ENCODE results near the gene MANBA.
"Not testable (repeated sequence)": the region's sequence is repeated elsewhere in the genome, so short reads cannot be mapped to it uniquely, and the experiment has no call there.

Gene MANBA

DNA sequence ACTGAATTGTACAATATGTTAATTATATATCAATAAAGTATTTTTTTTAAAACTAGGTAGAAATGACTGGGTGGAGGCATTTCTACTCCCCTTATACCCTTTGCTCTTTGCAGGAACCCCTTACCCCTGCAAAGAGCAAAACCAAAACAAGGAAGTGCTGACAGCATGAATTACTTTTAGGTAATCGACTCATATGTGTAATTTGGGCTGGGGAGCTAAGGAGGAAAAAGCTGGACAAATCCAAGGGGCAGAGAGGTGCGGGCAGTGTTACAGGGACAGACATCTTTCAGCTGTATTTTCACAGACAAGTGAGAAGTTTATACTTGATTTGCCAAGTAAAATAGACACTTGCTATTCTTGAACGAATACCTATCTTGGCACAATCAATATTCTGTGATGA is 35.5 kb downstream of the MANBA start:
- DNase-seq (ENCODE audit: extremely low read depth in 1 of 2, low read depth in 1 of 2) = no peak

DNA sequence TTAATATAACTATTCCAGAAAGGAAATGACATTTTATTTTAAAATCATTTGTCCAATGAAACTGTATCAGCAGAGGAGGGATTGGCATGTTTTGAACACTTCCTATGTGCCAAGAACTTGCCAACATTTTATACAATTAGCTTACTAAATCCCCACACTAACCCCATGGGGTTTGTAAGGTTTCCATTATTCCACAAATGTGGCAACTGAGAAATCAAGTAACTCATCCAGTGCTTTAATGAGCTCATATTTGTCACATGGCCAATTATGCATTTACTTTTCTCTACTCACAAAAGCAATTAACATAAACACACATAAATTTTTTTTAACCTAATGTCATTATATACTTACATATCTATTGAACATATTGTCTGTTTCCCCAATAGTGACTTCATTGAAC is 37.3 kb downstream of the MANBA start:
- no peak for DNase-seq (ENCODE audit: extremely low read depth in 1 of 2, low read depth in 1 of 2)

DNA sequence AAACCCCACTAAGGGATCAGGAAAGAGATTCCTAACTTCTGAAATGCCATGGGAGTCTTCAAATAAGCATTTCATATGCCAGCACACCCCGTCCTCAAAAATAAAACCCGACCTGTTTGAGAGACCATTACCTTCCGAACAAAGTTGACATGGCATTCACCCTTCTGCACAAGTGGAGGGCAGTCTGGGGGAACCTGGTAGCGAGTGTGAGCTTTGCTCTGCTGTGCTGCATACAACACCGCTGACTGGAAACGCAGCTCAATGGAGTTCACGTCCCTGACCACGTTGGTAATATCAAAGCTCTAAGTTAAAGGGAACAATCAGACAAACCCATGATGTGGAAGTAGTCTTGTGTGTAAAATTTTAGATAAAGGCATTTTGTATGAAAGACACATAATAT is 38.0 kb downstream of the MANBA start:
- no peak for DNase-seq (ENCODE audit: extremely low read depth in 1 of 2, low read depth in 1 of 2)

DNA sequence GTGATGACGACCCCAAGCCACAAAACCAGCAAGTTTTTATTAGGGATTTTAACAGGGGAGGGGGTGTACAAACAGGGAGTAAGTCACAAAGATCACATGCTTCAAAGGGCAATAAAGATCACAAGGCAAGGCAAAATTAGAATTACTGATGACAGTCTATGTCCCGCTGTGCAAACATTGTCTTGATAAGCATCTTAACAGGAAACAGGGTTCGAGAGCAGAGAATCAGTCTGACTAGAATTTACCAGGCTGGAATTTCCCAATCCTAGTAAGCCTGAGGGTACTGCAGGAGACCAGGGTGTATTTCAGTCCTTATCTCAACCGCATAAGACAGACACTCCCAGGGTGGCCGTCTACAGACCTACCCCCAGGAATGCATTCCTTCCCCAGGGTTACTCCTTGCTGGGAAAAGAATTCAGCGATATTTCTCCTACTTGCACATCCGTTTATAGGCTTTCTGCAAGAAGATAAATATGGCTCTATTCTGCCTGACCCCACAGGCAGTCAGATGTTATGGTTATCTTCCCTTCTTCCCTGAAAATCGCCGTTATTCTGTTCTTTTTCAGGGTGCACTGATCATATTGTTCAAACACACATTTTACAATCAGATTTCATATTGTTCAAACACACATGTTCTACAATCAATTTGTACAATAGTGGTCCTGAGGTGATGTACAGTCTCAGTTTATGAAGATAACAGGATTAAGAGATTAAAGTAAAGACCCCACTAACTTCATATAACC is 41.8 kb downstream of the MANBA start:
- DNase-seq (ENCODE audit: extremely low read depth in 1 of 2, low read depth in 1 of 2) = not testable (repeated sequence)

DNA sequence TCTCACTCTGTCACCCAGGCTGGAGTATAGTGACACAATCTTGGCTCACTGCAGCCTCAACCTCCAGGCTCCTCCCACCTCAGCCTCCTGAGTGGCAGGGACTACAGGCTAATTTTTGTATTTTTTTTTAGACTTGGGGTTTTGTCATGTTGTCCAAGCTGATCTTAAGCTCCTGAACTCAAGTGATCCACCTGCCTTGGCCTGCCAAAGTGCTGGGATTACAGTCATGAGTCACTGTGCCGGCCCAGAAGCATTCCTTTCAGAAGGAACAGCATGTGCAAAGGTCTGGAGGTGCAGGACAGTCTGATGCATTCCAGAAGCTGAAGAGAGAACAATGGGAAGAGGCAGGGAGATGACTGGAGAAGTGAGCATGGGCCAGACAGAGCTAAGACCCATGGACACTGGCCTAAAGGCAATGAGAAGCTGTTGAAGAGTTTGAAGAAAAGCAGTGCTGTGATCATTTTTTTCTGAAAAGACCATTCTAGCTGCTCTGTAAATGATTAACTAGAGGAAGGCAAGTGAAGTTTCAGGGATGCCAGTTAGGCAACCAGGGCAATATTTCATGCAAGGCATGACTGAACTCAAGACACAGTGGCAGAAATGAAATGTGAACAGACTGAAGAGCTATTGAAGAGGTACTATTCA is 43.2 kb downstream of the MANBA start:
- no peak for DNase-seq (ENCODE audit: extremely low read depth in 1 of 2, low read depth in 1 of 2)

DNA sequence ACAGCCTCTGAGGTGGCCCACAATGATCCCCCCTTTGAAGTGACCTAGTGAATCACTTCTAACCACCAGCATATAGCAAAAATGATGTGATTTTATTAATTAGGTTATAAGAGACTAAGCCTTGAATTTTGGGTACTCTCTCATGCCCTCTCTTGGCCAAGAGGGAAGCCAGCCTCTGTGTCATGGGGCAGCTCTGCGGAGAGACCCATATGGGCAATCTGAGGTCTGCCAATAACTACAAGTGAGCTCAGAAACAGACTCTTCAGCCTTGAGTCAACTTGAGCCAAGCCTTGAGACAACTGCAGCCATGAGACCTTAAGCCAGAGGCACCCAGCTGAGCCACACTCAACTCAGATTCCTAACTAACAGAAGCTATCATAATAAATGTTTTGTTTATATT is 45.7 kb downstream of the MANBA start:
- no peak for DNase-seq (ENCODE audit: extremely low read depth in 1 of 2, low read depth in 1 of 2)

DNA sequence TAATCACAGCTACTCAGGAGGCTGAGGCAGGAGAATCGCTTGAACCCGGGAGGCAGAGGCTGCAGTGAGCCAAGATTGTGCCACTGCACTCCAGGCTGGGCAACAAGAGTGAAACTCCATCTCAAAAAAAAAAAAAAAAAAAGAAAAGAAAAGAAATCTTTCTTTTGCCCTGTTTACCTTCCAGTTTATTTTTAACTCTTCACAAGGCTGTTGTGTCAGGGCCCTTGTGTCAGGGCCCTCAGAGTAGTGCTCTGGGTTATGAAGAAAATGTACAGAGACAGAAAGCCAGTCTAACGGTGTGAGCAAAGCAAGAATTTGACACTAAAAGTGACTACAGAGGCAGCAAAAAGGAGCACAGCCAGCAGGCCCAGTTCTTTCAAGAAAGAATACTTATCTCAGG is 47.0 kb downstream of the MANBA start:
- not testable (repeated sequence) for DNase-seq (ENCODE audit: extremely low read depth in 1 of 2, low read depth in 1 of 2)

DNA sequence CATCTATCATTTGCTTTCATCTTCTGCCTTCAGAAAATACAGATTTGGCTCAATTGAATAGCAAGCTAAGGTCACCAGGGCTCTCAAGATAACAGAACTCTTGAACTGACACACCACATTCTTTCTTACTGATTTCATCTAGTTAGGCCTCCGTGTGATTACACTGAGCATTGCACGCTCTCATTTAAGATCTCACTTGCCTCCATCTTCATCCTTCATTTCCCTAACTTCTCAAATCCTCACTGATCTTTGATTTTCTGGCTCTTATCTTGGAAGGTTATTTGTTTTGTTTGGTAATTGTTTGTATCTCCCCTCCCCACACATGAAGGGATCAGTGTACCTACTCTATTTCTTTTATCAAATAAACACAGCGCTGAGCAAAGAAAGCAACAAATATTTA is 47.7 kb downstream of the MANBA start:
- DNase-seq (ENCODE audit: extremely low read depth in 1 of 2, low read depth in 1 of 2) = no peak

DNA sequence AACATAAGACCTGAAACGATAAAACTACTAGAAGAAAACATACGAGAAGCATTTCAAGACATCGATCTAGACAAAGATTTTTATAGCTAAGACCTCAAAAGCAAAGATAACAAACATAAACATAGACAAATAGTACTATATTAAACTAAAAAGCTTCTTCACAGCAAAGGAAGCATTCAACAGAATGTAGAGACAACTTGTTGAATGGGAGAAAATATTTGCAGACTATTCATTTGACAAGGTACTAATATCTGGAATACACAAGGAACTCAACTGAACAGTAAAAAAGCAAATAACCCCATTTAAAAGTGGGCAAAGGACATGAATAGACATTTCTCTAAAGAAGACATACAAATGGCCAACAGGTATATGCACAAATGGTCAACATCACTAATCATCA is 49.8 kb downstream of the MANBA start:
- no peak for DNase-seq (ENCODE audit: extremely low read depth in 1 of 2, low read depth in 1 of 2)

DNA sequence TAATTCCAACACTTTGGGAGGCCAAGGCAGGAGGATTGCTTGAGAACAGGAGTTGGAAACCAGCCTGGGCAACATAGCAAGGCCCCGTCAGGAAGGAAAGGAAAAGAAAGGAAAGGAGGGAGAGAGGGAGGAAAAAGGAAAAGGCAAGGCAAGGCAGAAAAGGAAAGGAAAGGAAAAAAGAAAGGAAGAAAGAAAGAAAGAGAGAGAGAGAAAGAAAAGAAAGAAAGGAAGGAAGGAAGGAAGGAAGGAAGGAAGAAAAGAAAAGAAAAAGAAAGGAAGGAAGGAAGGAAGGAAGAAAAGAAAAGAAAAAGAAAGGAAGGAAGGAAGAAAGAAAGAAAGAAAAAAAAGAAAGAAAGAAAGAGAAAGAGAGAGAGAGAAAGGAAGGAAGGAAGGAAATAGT is 51.7 kb downstream of the MANBA start:
- not testable (repeated sequence) for DNase-seq (ENCODE audit: extremely low read depth in 1 of 2, low read depth in 1 of 2)

DNA sequence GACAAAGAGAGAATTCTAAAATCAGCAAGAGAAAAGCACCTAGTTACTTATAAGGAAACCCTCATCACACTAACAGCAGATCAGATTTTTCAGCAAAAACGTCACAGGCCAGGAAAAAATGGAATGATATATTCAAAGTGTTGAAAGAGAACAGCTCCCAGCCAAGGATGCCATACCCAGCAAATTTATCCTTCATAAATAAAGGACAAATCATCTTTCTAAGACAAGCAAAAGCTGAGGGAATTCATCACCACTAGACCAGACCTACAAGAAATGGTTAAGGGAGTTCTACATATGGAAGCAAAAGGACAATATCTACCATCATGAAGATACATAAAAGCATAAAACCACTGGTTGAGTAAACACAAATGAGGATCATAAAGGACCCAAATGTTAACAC is 53.6 kb downstream of the MANBA start:
- DNase-seq (ENCODE audit: extremely low read depth in 1 of 2, low read depth in 1 of 2) = no peak

DNA sequence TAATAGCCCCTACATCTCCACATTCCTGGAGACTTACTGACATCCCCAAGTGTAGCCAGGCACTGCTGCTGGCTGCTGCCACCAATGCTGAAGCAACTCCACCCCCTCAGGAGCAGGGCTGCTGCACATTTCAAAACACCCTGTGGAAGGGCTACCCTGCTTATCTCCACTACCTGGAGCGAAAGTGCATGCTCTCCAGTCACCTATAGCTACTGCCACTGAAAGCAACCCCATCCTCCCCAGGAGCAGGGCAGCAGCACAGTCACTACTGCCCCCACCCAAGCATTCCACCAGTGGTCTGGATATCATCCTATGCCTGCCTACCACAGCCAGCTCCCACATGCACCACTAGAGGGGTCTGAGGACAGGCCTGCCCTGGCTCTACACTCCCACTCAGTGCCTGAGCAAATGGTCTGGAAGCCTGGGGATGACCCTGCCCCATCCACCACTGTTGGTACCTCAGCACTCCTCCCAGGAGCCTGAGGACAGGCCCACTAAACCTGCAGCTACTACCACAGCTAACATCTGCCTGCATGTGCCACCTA is 55.3 kb downstream of the MANBA start:
- no peak for DNase-seq (ENCODE audit: extremely low read depth in 1 of 2, low read depth in 1 of 2)

DNA sequence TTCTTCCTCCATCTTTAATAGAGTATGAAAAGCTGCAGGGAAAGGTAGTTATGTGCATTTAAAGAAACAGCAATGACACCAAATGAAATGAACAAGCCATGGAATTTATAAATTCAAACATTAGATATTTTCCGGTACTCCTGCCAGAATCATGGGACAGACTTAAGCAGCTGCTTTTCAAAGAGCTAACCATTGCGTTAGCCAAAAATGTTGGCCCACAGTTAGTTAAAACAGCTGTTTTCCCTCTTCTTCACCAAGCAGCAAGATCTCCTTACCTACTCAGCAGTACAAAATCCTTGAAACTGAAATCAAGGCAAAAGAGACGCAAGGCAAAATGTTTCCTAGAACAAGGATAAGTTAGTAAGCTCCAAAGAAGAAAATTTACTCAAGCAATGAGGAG is 64.0 kb downstream of the MANBA start:
- no peak for DNase-seq (ENCODE audit: extremely low read depth in 1 of 2, low read depth in 1 of 2)

DNA sequence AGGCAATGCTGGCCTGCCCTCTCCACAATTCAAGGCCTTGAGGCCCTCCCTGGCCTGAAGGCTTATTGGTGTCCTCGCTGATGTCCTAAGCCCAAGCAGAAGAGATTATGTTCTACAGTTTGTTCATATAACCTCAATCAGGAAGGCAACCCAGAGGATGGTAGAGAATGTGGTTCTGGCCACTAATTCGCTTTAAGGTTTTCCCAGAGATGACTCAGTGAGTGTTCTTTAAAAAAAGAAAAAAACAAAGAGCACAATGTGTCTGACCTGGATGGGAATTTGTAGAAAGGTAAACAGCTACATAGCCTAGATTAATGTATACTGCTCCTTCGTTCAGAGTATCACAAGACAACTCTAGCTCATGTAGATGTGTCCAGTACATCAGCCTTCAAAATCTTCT is 66.0 kb downstream of the MANBA start:
- DNase-seq (ENCODE audit: extremely low read depth in 1 of 2, low read depth in 1 of 2) = no peak

DNA sequence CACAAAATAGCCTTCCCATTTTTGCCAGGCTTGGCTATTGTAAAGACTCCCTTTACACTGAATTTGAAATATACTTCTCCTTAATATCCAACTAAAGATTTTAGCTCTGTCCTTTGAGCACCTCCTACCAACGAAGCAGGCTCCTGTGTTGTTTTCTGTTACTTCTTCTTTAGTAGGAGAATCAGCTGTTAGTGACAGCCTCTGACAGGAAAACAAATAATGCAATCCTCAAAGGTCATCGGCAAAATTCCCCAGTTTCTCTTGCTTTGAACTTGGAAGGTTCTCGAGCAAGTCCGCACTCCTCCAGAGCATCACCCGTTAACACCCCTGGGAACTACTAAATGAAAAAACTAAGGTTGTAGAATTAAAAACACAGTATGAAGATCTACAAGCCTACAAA is 66.9 kb downstream of the MANBA start:
- DNase-seq (ENCODE audit: extremely low read depth in 1 of 2, low read depth in 1 of 2) = no peak

DNA sequence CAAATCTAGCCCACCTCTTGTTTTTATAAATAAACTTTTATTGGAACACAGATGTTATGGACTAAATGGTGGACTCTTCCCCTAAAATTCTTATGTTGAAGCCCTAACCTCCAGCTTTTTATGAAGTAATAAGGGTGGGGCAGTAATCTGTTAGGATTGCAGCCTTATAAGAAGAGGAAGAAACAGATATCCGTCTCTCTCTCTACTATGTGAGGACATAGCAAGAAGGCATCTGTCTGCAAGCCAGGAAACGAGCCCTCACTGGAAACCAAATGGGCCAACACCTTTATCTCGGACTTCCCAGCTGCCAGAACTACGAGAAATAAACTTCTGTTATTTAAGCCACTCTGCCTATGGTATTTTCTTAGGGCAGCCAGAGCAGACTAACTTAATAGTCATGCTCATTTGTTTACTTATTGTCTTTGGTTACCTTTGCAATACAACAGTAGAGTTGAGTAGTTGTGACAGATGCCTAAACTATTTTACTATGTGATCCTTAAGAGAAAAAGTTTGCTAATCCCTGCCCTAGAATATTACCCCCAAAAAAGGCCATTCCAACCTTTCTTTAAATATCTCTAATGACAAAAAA is 67.4 kb downstream of the MANBA start:
- DNase-seq (ENCODE audit: extremely low read depth in 1 of 2, low read depth in 1 of 2) = no peak

DNA sequence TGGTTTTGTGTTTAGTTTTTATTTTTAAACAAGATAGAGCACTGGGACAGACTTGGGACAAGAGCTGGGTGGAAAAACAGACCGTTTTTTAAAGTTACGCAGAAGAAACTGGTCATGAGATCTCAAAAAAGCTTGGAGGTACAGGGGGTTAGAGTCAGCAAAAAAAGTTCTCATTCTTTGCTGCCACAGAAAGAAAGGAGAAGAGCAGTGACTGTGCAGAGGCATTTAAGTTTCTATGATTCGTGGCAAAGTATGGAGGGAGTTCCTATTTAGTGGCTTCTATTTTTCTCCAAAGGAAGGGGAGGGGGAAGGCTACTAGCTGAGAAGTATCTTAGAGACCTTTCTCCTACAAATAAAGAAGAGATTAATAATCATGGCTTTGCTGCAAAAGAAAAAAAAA is 68.3 kb downstream of the MANBA start:
- no peak for DNase-seq (ENCODE audit: extremely low read depth in 1 of 2, low read depth in 1 of 2)

DNA sequence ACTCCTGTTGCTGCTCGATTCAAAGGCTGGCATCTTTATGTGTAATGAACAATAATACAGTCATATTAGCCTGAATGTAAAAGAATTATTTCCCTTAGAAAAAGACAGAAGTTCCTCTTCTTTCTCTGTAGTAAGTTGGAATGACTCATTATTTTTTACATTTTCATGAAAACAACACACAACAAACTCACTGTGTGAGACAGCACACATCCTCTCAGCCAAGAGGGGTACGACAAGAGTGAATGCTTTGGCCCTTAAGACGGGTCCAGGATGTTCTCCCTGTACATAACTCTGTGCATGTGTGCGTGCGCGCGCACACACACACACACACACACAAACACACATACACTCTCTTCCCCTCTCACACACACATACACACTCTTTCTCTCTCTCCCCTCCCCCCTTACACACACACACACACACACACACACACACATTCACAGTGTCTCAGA is 72.8 kb downstream of the MANBA start:
- no peak for DNase-seq (ENCODE audit: extremely low read depth in 1 of 2, low read depth in 1 of 2)

DNA sequence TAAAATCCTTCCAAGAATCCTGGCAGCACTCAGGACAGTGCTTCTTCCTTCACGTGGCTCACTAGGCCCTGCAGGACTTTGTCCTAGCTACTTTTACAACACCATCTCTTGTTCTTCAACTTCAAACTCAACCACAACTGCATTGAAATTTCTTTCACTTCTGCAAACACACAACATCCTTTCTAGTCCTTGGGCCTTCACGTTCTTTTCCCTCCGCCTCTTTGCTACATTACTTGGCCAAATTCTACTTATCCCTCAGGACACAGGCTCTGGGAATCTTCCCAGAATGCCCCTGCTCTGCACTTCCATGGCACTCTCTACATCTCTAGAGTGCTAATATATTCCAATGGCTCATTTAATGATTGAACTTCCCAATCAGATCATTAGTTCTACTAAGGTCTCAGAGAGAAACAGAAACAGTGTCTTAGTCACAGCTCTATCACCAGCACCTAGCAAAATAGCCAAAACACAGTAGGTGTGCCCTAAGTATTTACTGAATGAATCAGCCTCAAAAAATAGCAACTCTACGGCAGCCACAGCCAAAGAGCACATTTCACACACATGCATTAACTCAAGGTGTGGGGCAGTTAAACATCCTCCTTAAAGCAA is 73.3 kb downstream of the MANBA start:
- no peak for DNase-seq (ENCODE audit: extremely low read depth in 1 of 2, low read depth in 1 of 2)

DNA sequence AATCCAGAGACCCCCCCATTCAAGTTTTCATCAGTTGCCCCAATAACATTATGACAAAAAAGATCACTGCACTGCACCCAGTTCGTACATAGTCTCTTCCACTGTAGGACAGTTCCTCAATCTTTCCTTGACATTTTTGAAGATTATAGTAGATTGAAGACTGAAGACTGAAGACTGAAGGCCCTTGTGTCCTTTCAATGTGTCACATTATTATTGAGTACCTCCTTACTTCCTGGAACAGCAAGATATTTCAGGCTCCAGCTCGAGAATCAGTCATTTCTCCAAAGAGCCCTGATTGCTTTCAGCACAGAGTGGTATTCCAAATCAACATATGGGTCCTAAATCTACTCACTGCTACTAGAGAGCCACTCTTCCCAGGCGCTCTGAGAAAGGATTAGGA is 75.0 kb downstream of the MANBA start:
- DNase-seq (ENCODE audit: extremely low read depth in 1 of 2, low read depth in 1 of 2) = no peak

DNA sequence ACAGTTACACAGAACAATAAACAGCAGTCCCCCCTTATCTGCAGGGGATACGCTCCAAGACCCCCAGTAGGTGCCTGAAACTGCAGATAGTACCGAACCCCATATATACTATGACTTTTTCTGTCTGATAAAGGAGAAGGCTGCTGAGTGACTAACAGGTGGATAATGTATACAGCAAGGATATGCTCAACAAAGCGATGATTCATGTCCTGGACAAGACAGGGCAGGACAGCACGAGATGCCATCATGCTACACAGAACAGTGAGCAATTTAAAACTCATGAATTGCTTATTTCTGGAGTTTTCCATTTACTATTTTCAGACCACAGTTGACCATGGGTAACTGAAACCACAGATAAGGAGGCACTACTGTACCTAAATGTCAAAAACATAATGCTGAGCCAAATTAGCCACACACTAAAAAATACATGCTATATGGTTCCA is 76.1 kb downstream of the MANBA start:
- no peak for DNase-seq (ENCODE audit: extremely low read depth in 1 of 2, low read depth in 1 of 2)
